PFSK-1 (cell line): ENCODE results near the gene STPG2.

Experiments
- FOXP2 ChIP-seq: optimal IDR thresholded peaks from 2 replicates; pipeline ENCODE3; 2011; ENCODE audit warnings: borderline replicate concordance, control low read depth, inconsistent platforms; ENCODE audit not compliant: insufficient read depth; ENCODE audit errors: extremely low read length, extremely low read depth
- POLR2AphosphoS5 ChIP-seq: IDR thresholded peaks from 2 replicates; pipeline ENCODE4 v1.6.1; 2012; ENCODE audit warnings: low read depth, mild to moderate bottlenecking, control low read depth, low read length, moderate library complexity
- REST ChIP-seq, 2 experiments: IDR thresholded peaks; 2 replicates each; pipeline versions ENCODE4 v1.6.1 to v1.8.0; 2011 to 2012; ENCODE audit warnings: low read depth in 2 of 2, low read length in 2 of 2, control low read depth in 1 of 2, inconsistent platforms in 1 of 2, mild to moderate bottlenecking in 1 of 2, moderate library complexity in 1 of 2; ENCODE audit not compliant: insufficient read depth in 1 of 2
- SIN3A ChIP-seq: IDR thresholded peaks from 2 replicates; pipeline ENCODE4 v1.6.1; 2012; ENCODE audit warnings: mild to moderate bottlenecking, low read length, moderate library complexity, borderline replicate concordance; ENCODE audit not compliant: insufficient read depth
- TAF1 ChIP-seq: IDR thresholded peaks from 2 replicates; pipeline ENCODE4 v1.6.1; 2012; ENCODE audit warnings: low read length, control low read depth, borderline replicate concordance; ENCODE audit not compliant: insufficient read depth

The STPG2 gene

GRCh38 chr4:97548943-97549583, 594.2 kb downstream of the STPG2 start:
- TF ChIP-seq SIN3A (no peak), REST (IDR thresholded peaks at IDR 0.05; ENCODE audit: insufficient read depth in 1 of 2, low read depth in 2 of 2, low read length in 2 of 2) (no peak), TAF1 (no peak), POLR2AphosphoS5 (no peak), FOXP2 (no peak)

- TF ChIP-seq FOXP2 (no peak), TAF1 (no peak), POLR2AphosphoS5 (no peak), SIN3A (no peak), REST (IDR thresholded peaks at IDR 0.05; ENCODE audit: insufficient read depth in 1 of 2, low read depth in 2 of 2, low read length in 2 of 2) (no peak)
These were observed 595.1 kb downstream of the STPG2 start for GRCh38 chr4:97548186-97548585.

GRCh38 chr4:97531351-97531750, 611.9 kb downstream of the STPG2 start:
- TF ChIP-seq POLR2AphosphoS5 (no peak), SIN3A (no peak), TAF1 (no peak), FOXP2 (no peak), REST (IDR thresholded peaks at IDR 0.05; ENCODE audit: insufficient read depth in 1 of 2, low read depth in 2 of 2, low read length in 2 of 2) (no peak)

- TF ChIP-seq REST (IDR thresholded peaks at IDR 0.05; ENCODE audit: insufficient read depth in 1 of 2, low read depth in 2 of 2, low read length in 2 of 2) (no peak), FOXP2 (no peak), SIN3A (no peak), TAF1 (no peak), POLR2AphosphoS5 (no peak)
These were observed 612.6 kb downstream of the STPG2 start for GRCh38 chr4:97530676-97531075.
